Suprapubic skin (tissue), 3 donors: Measurements from ENCODE around the gene C2orf81.

Experiments
- CTCF ChIP-seq, 2 donors: fragments of 200-600 bp in 1 of 2; fragments of 450-650 bp in 1 of 2; sonication (generic) in 1 of 2; IDR thresholded peaks; one replicate each; pipeline ENCODE4 v1.5.1; 2016 to 2019; ENCODE audit warnings: antibody characterized with exemption in 2 of 2, mild to moderate bottlenecking in 1 of 2, moderate library complexity in 1 of 2
- POLR2AphosphoS5 ChIP-seq, 3 donors: sonication (generic); formaldehyde crosslinking; IDR thresholded peaks; one replicate each; pipeline ENCODE4 v1.6.1; 2017; ENCODE audit warnings: antibody characterized with exemption in 3 of 3

GRCh38 chr2:74393525-74393924, 27.9 kb downstream of the C2orf81 start:
- TF ChIP-seq POLR2AphosphoS5 (IDR thresholded peaks at IDR 0.05) (no peak), CTCF (IDR thresholded peaks at IDR 0.05) (no peak)
